GM06990 (cell line): ENCODE data around the gene STARD7.
"Not testable (repeated sequence)": the region's sequence is repeated elsewhere in the genome, so short reads cannot be mapped to it uniquely, and the experiment has no call there.

Experiments used
- DNase-seq: peaks from one replicate; pipeline ENCODE4 v3.0.0-alpha.2; 2011; ENCODE audit not compliant: insufficient read length; ENCODE audit errors: extremely low read depth
- H3K27me3 ChIP-seq: replicated peaks from 2 replicates; pipeline ENCODE4 v1.6.0; 2011; ENCODE audit warnings: low read length; ENCODE audit not compliant: control insufficient read depth, insufficient read depth
- H3K36me3 ChIP-seq: 2 replicates; pipeline ENCODE4 v1.5.1; 2011; ENCODE audit warnings: low read length; ENCODE audit not compliant: control insufficient read depth, insufficient read depth
- H3K4me3 ChIP-seq: replicated peaks from 2 replicates; pipeline ENCODE4 v1.5.1; 2011; ENCODE audit warnings: low read depth, mild to moderate bottlenecking, control low read depth, low read length
- TF ChIP-seq, protein P1 (sequence below): IDR thresholded peaks from 2 replicates; pipeline ENCODE4 v1.5.1; 2011; ENCODE audit warnings: low read length, control low read depth, mild to moderate bottlenecking, inconsistent platforms; ENCODE audit not compliant: insufficient read depth, poor library complexity, severe bottlenecking

The STARD7 gene

DNA sequence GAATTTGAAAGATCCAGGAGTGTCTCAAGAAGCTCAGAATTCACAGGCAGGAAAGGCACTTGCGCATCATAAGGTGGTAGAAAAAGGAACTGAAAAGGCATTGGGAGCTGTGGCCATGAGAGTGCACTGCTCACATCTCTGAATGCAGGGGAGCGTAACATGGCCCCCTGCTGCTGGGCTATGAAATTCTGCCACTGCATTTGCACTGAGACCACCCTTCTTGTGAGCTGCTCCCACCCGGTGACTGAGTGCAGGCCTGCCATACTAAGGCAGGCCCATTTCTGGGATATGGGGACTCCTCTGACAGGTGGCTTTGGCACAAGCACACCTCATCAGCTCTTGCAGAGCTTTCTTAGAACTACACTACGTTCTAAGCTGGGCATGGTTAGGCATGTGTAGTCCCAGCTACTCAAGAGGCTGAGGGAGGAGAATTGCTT, 25.3 kb upstream of the STARD7 start:
- TF ChIP-seq, protein P1, sequence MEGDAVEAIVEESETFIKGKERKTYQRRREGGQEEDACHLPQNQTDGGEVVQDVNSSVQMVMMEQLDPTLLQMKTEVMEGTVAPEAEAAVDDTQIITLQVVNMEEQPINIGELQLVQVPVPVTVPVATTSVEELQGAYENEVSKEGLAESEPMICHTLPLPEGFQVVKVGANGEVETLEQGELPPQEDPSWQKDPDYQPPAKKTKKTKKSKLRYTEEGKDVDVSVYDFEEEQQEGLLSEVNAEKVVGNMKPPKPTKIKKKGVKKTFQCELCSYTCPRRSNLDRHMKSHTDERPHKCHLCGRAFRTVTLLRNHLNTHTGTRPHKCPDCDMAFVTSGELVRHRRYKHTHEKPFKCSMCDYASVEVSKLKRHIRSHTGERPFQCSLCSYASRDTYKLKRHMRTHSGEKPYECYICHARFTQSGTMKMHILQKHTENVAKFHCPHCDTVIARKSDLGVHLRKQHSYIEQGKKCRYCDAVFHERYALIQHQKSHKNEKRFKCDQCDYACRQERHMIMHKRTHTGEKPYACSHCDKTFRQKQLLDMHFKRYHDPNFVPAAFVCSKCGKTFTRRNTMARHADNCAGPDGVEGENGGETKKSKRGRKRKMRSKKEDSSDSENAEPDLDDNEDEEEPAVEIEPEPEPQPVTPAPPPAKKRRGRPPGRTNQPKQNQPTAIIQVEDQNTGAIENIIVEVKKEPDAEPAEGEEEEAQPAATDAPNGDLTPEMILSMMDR, result peak; percentile 53
- Histone ChIP-seq H3K36me3 (no peaks in the 10 kb centered on the region), H3K27me3 (no peaks in the 10 kb centered on the region), H3K4me3 (no peak overlapping the region)
- peak; percentile 64 for DNase-seq

DNA sequence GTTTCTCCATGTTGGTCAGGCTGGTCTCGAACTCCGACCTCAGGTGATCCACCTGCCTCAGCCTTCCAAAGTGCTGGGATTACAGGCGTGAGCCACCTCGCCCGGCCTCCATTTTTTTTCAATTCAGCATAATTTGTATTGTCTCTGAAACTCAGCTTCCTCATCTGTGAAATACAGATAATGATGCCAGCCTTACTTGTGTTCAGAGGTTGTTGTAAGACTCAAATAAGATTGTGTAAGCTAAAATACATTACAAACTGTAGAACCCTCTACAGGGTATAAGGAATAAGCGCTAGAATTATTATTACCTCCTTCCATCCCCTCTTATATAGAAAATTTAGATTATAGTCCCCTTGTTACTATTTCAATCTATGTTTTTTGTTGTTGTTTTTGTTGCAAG, 24.8 kb upstream of the STARD7 start:
- no peak for DNase-seq
- TF ChIP-seq, protein P1, result no peak
- Histone ChIP-seq H3K36me3 (no peaks in the 10 kb centered on the region), H3K27me3 (no peaks in the 10 kb centered on the region), H3K4me3 (no peak overlapping the region)

DNA sequence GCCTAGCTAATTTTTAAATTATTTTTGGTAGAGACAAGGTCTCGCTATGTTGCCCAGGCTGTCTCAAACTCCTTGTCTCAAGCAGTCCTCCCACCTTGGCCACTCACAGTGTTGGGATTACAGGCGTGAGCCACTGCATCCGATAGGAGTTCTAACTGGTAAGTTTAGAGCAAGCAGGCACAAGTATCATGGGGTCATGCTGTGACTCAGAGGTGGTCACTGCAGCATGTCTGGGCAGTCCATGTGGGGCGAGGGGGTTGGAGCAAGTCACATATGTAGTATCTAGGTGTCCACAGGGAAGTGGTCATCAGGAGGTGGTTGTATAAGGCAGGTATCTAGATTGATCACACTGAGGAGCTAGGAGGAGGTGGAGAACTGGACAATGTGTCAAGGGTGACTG, 22.7 kb upstream of the STARD7 start:
- no peak for DNase-seq
- H3K36me3 ChIP-seq, result no peaks in the 10 kb centered on the region
- no peaks in the 10 kb centered on the region for H3K27me3 ChIP-seq
- no peak overlapping the region for H3K4me3 ChIP-seq
- TF ChIP-seq, protein P1, result no peak

DNA sequence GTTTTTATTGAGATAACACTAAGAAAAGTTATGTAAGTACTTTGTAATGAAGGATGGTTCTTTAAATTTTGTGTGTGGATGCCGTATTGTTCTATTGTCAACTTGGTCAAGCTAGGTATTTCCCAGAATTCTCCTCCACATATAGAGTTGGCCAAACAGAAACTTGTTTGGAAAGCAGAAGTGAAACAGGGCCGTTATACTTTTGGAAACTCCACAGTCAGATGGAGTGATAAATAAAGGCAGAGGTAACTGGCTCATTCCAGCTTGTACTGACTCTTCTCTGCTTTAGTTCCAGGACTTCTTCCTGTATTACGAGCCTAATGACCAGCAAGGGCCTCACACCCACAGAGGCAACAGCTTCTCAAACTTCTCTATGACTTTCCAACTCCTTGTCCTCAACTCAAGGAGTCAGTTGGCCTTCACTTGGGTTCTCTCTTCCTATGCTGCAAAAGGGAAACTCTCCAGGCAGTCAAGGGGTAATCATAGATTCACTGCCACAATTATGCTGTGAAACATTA, 16.4 kb upstream of the STARD7 start:
- TF ChIP-seq, protein P1, result no peak

DNA sequence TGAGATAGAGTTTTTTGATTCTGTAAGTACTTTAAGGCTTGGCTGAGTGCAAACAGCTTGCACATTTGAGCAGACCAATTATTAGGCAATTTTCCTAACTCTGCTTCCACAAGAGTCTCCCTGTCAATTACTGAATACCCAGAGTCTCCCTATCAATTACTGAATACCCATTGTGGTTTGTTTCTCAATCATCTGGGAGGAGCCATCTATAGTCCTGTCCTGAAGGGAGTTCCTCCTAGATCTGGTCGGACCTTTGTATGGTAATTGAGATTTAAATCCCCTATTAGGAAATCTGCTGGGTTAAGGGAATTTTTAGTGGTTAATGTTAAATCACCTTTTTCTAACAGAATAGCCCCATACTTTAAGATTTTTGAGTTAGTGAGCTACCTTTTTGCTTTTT, 12.5 kb upstream of the STARD7 start:
- not testable (repeated sequence) for H3K4me3 ChIP-seq, H3K27me3 ChIP-seq

More for the DNA sequence above, 16.4 kb upstream of the STARD7 start:
- H3K4me3 ChIP-seq, result no peak overlapping the region
- no peaks in the 10 kb centered on the region for H3K36me3 ChIP-seq
- peak; percentile 77 for DNase-seq
- H3K27me3 ChIP-seq, result no peaks in the 10 kb centered on the region

DNA sequence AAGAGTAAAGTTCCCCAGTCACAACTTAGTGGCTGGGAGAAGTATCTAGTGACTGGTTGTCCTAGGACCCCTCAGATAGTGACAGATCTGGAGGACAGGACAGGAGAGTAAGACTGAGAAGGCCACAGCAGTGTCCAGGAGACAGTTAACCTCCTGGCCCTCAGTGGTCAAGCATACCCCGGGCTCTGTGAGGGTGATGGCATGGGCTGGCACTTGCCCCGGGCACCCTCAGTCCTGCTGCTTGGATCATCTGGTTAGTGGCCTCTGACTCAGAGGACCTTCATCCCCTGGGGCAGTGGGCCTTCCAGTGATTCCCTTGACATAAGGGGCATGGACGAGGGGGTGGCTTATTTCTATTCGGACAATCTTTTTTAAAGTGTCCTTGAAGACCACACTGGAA, 11.3 kb upstream of the STARD7 start:
- not testable (repeated sequence) for H3K36me3 ChIP-seq, H3K27me3 ChIP-seq, H3K4me3 ChIP-seq, DNase-seq

More for the DNA sequence above, 12.5 kb upstream of the STARD7 start:
- DNase-seq, H3K36me3 ChIP-seq: not testable (repeated sequence)

DNA sequence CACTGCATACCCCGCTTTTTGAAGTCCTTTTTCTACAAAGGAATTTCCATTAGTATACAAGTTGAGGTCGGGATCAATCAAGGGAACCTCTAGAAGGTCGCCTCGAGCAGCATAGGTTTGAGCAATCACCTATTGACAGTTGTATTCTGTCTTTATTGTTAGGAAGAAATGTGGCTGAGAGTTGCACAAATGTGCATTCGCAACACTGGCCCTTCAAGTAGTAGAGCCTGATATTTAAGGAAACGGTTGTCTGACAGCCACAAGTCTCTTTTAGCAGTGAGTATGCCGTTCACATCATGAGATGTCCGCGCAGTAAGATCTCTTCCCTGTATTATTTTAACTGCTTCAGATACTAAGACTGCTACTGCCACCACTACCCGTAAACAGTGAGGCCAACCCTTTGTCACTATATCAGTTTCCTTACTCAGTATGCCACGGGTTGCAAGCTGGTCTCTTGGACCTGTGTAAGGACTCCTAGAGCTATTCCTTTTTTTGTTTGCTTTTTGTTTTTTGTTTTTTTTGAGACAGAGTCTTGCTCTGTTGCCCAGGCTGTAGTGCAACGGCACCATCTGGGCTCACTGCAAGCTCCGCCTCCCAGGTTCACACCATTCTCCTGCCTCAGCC, 10.0 kb upstream of the STARD7 start:
- Histone ChIP-seq H3K36me3 (no peaks in the 10 kb centered on the region), H3K4me3 (no peak overlapping the region), H3K27me3 (no peaks in the 10 kb centered on the region)
- TF ChIP-seq, protein P1, result no peak
- no peak for DNase-seq
